ENCODE results near the gene KCNJ5.

The KCNJ5 gene

DNA sequence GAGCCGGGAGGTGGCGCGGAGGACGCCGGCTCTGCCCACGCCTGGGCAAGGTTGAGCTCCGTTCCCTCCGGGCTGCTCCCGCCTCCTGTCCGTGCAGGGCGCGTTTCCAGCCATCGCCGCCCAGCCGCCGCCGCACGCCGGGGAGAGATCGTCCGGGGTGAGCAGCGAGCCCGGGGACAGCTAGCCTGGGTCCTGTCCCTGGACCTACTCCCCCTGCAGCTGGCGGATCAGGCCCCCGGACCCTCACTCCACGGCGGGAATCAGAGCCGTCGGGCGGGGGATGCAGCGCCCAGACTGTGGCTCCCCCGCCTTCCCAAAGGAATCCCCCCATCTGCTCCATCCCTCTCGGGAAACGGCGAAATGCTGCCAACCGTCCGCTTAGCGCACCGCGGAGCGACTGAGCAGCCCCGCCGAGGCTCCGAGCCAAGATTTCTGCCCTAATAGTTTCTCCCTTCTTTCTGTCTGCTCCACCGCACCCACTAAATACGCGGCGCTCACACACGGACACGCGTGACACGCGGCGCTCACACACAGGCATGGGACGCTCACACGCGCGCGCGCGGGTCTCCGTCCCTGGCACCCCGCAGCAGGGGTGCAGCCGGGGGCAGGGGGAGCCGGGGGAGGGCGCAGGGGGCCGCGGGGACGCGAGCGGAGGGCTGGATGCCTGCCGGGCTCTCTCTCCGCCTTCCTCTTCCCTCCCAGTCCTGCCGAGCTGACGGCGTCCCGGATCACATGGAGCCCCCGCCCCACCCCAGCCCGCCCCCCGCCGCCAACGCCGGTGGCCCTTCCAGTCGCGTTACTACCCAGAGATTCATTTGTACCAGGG, at the start of gene KCNJ5:
TSS of gene KCNJ5 (plus strand) at position 814 of the 826 bp plus-strand sequence. CDS start 19,918 bp downstream, outside the sequence.
- no peak for DNase-seq

GRCh38 chr11:128841461-128842072, 49.6 kb upstream of the KCNJ5 start:
- no peak for DNase-seq

DNA sequence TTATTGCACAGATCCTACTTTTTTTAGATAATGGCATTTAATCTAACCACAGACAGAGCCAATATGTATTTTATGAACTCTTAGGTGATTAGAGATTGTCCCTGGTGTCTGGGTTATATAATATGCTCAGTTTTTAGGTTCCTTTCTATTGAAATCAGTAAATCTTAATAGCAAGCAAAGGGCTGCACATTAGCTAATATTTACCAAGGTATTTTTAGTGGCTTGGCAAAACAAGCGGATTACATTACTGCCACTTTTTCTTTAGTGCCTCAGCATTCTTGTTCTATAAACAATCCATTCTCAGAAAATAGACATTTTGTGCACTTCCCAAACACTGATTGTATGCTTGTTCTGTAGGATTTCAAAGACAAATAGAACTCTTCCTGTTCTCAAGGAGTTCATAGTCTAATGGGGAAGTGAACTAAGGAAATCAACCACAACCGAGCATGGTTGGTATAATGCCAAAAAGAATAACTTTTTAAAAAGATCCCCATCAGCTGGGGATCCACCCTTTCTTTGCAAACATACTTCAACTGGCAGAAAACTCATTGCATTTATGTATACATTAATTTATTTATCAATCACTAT, 47.9 kb upstream of the KCNJ5 start:
- no peak for DNase-seq

- no peak for DNase-seq
These were observed 45.8 kb upstream of the KCNJ5 start for GRCh38 chr11:128845334-128845780.

DNA sequence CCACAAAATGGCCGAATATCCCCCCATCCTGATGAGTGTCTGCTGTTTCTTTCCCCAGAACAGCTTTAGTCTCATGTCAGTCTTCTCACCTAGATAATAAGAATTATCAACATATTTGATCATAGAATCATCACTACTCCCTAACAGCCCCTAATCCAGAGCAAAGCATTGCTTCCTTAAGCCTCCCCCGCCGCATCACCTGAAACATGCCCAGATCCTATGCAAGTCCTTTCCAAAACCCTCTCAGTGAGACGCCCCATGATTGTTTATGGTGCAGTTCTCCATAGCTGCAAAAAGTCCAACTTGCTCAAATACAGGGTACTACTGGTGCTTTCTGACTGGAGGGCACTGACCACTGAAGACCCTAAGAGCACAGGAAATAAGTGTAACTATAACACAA, 44.2 kb upstream of the KCNJ5 start:
- DNase-seq: no peak

DNA sequence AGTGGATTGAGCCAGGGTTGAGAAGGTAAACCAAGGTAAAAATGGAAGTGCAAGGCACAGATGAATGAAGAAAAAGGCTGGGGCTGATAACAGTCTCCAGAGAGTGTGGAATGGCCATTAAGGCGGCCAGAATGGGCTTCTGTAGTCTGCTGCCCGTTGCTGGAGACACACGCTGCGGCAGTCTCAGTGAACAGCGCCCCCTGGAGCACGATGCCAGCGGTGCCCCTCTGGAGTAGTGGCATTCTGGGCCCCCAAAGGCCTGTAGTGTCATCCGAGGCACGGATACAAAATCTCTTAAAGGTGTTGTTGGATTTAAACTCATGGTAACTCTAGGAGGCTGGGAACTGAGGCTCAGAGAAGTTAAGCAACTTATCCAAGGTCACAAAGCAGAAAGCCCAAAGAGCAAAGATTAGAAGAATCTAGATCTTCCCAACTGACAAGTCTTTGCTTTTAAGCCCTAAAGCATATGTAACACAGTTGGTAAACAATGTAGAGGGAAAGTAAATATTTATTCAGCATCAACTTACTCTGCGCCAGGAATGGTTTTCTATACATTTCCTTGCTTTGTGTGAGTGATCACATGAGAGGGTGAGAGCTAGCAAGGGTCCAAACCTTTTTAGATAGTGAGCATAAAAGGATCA, 42.2 kb upstream of the KCNJ5 start:
- DNase-seq: peak; percentile 57

DNA sequence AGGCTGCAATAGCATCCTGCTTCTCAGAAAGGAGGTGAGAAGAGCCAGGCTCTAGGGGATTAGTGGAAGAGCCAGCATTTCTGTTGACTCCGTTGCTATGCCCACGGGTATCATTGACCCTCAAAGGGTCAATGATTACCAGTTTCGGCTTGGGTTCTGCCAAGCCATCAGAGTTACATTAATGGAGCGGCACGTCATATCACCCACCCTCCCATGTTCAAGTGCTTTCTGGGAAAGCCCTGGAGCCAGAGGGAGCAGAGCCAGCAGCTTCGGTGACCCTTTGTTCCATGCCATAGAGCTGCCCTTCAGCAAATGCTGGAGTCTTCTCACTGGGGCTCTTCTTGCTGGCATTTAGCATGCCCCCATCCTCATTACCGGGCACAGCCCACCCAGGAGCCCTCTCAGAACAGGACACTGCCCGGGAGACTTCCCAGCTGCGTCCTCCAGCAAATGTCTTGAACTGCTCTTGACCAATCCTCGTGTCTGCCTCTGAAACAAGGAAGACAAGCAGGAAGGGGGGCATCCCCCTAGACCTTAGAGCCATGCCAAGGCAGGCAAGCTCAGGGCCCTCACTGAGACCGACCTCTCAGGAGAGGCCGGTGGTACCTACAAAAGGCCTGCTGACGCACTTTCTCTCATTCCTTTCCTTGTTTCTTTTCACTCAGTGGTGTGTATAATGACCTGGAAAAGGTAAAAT, 38.7 kb upstream of the KCNJ5 start:
- DNase-seq: no peak

DNA sequence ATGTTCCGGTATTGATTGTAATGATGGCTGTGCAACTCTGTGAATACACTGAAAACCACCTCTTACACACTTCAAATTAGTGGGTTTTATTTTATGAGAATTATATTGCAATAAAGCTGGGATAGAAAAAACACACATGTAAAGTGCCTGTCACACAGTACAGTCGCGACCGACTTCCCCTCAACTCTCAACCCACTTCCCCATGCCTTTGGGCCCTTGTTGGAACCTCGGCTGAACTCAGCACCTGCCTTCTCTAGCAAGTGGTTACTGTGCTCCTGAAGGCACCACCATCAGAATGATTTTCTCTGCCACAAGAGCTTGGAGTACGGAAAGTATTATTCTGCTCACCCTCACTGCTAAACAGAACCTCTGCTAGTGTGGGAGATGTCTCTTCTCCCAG, 37.6 kb upstream of the KCNJ5 start:
- no peak for DNase-seq

DNA sequence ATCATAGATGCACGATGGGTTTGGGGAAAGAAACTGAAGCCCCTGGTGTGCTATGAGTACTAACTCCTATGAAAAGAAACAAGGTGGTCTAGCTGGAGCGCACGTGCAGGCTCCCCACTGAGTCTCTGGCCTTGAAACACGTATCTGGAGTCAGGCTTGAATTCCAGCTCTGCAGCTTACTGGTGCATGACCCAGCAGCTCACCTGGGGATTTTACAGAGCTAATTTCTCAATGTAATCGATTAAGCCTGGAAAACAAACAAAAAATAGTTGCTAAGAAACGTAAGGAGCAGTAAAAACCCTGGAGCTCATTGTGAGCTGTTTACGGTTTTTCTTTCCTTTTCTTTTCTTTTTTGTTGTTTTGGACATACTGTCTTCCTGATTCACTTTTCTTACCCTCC, 36.3 kb upstream of the KCNJ5 start:
- no peak for DNase-seq

GRCh38 chr11:128856241-128856640, 34.9 kb upstream of the KCNJ5 start:
- no peak for DNase-seq

DNA sequence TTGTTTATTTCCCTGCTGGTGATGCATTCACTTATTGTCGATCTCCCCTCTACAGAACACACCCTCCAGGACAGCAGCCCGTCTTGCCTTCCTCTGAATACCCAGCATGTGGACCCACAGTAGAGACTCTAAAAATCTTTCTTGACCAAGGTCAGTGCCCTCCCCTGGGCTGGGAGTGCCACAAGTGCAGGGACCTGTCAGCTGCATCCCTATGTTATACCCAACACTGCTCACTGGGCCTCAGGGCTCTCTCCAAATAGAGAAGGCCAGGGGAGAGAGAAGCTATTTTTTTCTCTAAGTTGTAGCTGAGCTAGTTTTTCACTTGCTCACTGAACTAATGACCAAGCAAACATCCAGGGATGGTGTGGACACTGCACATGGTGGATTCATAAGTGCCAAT, 33.8 kb upstream of the KCNJ5 start:
- no peak for DNase-seq

DNA sequence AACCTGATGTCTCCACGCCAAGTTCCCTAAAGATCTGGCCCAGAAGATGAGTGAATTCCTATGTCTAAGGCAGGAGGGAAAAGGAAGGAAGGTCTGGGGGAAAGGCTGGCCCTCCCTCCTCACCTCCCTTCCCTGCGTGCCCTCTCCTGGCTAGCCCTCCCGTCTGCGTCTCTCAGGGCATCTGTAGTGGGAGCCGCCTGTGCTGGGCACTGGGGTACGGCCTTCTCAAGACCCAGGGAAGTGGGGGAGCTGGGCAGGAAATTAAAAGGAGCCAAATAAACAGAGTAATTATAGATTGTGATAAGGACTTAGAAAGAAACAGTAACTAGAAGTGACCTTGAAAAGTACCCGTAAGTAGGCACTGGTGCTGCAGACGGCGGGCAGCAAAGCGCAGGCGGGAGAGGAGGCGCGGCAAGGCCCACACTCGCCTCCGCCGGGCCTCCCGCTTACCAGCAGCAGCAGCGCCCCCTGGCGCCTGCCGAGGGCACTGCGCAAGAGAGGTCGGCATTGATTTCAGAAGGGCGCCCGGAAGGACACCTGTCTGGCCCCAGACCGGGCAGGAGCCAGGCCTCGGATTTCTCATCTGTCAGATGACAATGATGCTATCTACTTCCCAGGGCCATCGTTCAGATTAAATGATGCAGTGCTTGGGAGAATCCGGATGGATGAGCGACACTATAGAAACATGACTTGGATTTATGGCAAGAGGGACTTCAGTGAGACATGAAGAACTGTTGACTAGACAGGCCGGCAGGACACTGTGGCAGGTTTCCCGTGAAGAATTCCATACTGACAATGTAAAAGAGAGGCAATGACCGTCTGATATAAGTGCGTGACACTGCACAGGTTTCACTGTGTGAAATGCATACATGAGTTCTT, 31.4 kb upstream of the KCNJ5 start:
- DNase-seq: peak; percentile 78

GRCh38 chr11:128860571-128861361, 30.4 kb upstream of the KCNJ5 start:
- no peak for DNase-seq

- DNase-seq: no peak
These were observed 28.8 kb upstream of the KCNJ5 start for GRCh38 chr11:128862406-128862805.

DNA sequence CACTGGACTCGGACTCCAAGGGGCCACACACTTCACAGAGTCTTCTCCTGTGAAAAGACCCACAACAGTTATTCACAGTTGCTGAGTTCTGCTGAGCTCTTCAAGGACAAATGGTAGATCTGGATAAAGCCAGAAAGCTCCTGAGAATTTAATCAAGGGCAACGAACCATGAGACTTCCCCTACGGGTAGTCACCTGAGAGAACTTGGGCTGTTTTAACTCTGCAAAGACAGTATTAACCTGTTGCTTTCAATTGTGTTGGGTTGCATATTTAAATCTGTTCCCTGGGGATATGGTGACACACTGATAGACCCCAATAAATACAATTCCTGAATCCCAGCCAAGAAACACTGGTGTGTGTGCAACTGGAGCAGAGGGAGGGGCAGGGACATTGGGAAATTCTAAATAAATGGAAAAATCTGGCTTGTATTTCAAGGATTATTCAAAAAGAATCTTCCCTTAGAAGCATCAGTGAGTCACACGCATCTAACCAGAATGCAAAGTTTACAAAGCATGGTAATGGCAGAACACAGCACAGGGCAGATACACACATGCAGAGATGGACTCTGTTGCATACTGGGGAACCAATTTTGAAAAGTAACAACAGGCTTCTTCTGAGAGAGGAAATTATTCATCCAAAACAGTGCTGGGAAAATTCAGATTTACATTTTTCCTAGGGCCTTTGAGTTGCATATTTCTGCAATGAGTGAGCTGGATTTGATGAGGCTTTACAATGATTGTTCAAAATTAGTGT, 28.1 kb upstream of the KCNJ5 start:
- DNase-seq: no peak

DNA sequence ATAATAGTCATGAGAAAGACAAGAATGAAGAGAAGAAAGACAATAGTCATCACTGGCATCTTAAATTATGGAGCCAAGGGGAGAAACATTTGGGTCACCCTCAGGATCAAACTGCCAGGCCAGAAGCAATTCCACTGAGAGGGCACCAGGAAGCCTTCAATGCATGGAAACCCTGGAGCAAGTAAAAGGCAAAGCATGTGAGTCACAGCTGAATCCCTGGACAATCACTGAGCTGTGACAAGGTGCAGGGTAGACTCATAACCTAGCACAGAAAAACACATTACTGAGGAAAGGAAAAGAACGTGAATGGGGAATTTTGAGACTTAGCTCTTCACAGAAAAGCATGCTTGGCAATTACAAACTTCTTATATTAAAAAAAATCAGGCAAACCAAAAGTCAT, 25.7 kb upstream of the KCNJ5 start:
- no peak for DNase-seq

DNA sequence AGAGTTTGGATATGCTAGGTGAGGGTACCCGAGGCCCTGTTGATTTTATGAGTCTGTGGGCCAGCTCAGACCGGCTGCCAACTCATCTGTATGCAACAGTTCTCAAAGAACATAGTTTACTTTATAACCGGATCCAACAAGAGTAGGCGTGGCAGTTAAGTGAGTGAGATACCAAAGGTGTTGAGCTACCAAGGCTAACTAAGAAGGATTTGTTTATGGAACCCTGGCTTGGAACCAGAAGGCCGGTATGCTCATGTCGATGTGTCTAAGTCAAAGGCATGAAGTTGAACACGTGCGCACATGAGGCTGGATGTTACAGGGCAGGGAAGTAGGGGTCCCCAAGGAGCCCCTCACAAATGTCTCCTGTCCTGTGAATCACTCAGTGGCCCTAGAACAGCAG, 23.9 kb upstream of the KCNJ5 start, which contains the start of gene KCNJ1:
TSS of gene KCNJ1 (minus strand) at position 20 of the 400 bp plus-strand sequence. CDS start 27,053 bp downstream, outside the sequence.
- DNase-seq: no peak

GRCh38 chr11:128868841-128869671, 22.1 kb upstream of the KCNJ5 start:
- DNase-seq: no peak

DNA sequence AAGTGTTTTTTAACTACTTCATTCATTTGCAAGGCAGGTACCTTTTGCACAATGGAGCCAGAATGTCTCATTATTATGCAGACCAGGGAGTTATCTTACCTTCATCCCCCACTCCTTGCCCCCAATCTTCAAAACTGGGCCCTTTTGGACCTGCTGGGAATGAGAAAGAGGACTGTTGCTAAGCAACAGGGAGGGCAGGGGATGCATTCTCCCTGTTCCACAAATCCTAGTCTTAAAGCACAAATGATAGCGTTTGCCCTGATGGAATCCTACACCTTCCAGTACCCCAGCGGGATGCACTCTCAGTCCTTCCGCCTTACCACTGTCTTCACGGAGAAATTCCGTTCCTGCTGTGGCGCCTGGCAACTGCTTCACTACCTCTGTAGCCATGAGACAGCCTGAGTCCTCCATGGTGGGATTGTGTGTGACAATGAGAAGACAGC, 20.0 kb upstream of the KCNJ5 start:
- DNase-seq: no peak
